WERI-Rb-1 (cell line): ENCODE measurements around the gene TIE1.

Experiments used
- DNase-seq: peaks from one replicate; pipeline ENCODE4 v3.0.0-alpha.2; 2020
- H3K27ac ChIP-seq: fragments of 250-450 bp; sonication (Bioruptor Pico); 2 replicates; pipeline ENCODE4 v1.5.1; 2020; ENCODE audit warnings: mild to moderate bottlenecking, moderate library complexity
- H3K27me3 ChIP-seq: fragments of 250-450 bp; sonication (Bioruptor Pico); 2 replicates; pipeline ENCODE4 v1.5.1; 2021; ENCODE audit warnings: mild to moderate bottlenecking, low read depth, moderate library complexity; ENCODE audit not compliant: insufficient read depth, severe bottlenecking
- H3K36me3 ChIP-seq: fragments of 250-450 bp; sonication (Bioruptor Pico); 2 replicates; pipeline ENCODE4 v1.5.1; 2020; ENCODE audit warnings: mild to moderate bottlenecking, moderate library complexity
- H3K4me3 ChIP-seq: 2 replicates; pipeline ENCODE4 v1.5.1; 2011; ENCODE audit warnings: low read depth, mild to moderate bottlenecking, control low read depth, low read length
- H3K9me3 ChIP-seq: fragments of 250-450 bp; sonication (Bioruptor Pico); 2 replicates; pipeline ENCODE4 v1.5.1; 2021; ENCODE audit warnings: mild to moderate bottlenecking, moderate library complexity; ENCODE audit not compliant: severe bottlenecking
- TF ChIP-seq, protein P1 (sequence below): IDR thresholded peaks from 2 replicates; pipeline ENCODE4 v1.5.1; 2011; ENCODE audit warnings: low read depth, mild to moderate bottlenecking, control low read depth, inconsistent platforms, low read length

TIE1 gene

DNA sequence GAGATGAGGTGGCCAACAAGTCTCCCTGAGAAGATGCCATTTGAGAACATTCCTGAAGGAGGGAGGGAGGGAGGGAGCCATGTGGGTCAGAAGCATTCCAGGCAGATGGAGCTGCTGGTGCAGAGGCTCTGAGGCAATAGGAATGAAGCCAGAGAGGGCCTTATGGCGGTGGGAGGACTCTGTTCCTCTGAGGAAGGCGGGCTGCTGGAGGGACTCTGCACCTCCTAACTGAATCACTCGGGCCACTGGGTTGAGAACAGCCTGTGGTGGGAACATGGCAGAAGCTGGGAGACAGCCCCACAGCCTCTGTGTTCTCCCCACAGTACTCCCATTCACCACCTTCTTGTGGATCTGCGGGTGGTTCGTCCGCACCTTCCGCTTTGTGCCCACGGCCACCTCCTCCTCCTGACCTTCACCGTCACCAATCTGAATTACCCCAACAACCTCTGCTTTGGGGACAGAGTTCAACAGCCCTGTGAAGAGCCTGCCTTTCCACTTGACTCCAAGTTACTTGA lies 33.4 kb upstream of the TIE1 start:
- DNase-seq = no peak
- Histone ChIP-seq H3K4me3 (no peak overlapping the region), H3K36me3 (no peaks in the 10 kb centered on the region), H3K27ac (no peak overlapping the region), H3K9me3 (peaks cover 12% of the 10 kb centered on the region), H3K27me3 (no peaks in the 10 kb centered on the region)
- TF ChIP-seq, protein P1, sequence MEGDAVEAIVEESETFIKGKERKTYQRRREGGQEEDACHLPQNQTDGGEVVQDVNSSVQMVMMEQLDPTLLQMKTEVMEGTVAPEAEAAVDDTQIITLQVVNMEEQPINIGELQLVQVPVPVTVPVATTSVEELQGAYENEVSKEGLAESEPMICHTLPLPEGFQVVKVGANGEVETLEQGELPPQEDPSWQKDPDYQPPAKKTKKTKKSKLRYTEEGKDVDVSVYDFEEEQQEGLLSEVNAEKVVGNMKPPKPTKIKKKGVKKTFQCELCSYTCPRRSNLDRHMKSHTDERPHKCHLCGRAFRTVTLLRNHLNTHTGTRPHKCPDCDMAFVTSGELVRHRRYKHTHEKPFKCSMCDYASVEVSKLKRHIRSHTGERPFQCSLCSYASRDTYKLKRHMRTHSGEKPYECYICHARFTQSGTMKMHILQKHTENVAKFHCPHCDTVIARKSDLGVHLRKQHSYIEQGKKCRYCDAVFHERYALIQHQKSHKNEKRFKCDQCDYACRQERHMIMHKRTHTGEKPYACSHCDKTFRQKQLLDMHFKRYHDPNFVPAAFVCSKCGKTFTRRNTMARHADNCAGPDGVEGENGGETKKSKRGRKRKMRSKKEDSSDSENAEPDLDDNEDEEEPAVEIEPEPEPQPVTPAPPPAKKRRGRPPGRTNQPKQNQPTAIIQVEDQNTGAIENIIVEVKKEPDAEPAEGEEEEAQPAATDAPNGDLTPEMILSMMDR = no peak

DNA sequence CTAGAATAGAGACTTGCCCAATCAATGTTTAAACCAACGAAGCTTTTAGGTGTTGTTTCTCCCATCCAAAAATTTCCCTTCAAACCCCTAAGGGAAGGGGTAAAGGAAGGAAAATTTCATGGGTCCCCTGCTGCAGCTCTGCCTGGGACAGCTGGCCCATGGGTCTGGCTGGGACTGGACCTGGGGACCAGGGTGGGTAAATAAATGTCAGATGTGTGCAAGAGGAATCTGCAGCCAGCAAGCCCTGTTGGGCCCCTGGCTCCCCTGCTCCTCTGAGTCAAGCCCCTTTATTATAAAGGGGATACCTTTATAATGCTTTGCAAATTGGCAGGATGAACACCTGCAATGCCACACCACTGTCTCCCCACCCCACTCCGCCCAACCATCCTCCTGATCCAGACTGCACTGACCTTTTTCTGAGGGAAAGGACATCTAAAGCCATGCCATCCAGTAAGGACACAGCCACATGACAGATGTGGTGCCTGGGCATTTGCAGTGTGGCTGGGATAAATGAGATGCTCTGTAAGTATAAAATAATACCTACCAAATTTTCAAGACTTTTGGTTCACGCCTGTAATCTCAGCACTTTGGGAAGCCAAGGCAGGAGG lies 32.9 kb upstream of the TIE1 start:
- no peaks in the 10 kb centered on the region for H3K36me3 ChIP-seq
- TF ChIP-seq, protein P1 = no peak
- H3K4me3 ChIP-seq = no peak overlapping the region
- no peaks in the 10 kb centered on the region for H3K27me3 ChIP-seq
- no peak for DNase-seq
- peaks cover 8% of the 10 kb centered on the region for H3K9me3 ChIP-seq
- H3K27ac ChIP-seq = no peak overlapping the region

DNA sequence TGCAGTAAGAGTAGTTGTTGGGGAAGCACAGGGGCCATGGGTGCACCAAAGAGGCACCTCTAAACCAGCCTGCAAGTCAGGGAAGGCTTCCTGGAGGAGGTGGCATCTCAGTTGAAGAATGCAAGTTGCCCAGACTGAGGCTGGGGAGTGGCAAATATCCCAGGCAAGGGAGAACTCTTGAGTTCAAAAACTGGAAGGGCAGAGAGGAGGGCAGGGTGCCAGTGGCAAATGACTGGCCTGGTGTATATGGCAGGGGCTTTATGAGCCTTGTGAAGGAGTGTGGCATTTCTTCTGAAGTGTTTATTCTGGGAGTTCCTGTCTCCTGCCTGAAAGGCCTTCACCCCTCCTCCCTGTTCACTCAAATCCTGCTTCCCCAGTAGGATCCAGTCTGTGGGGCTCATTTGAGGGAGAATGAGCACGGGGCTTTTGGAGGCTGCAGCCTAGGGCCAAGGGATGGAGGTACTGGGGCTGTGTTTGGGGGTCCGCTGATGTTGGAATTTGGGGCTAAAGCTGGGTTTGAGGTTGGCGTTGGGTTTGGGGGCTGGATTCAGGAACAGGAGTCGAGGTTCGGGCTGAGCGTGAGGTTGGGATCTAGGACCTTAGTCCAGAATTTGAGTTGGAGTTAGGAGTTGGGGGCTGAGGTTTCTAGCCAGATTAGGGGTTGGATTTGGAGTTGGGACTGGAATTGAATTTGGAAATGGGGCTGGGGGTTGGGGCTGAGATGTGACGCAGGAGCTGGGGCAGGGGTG lies 31.0 kb upstream of the TIE1 start, which contains the start of gene TMEM125:
Gene TMEM125, plus strand, starts transcription at position 357 of the 749 bp plus-strand sequence. CDS start 2,740 bp downstream, outside the sequence.
- no peaks in the 10 kb centered on the region for H3K36me3 ChIP-seq
- no peaks in the 10 kb centered on the region for H3K27me3 ChIP-seq
- no peak within 1 kb of the TSS for H3K4me3 ChIP-seq
- no peaks in the 10 kb centered on the region for H3K9me3 ChIP-seq
- TF ChIP-seq, protein P1 = no peak
- H3K27ac ChIP-seq = no peak within 1 kb of the TSS
- DNase-seq = no peak

DNA sequence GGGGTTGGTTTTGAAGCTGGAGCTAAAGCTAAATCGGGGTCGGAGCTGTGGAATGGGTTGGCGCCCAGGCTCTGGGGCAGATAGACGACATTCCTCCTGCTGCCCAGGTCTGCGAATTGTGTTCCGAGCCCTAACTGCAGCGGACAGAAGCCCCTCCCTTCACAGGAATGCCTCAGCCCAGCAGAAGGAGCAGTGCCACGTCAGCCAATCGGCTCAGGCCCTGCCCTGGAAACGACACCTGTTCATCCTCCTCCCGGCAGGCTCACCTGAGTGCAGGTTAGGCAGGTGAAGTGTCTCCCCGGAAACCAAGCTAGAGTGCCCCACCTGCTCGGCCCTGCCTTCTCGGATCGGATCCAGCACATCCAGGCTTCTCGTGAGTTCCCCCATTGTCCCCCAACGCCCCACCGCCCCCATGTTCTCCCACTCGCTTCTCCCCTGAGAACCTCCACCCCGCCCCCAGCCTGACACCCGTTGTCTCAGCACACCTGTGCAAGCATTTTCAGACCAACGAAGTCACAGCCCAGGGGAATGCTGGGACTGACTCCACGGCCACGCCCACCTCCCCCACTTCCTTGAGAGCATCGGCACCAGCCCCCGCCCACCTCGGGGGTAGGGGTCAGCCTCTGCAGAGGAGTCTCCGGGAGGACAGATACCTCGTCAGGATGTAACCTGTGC lies 30.2 kb upstream of the TIE1 start:
- H3K27ac ChIP-seq = no peak overlapping the region
- no peaks in the 10 kb centered on the region for H3K9me3 ChIP-seq
- TF ChIP-seq, protein P1 = no peak
- H3K27me3 ChIP-seq = no peaks in the 10 kb centered on the region
- H3K4me3 ChIP-seq = no peak overlapping the region
- no peak for DNase-seq
- H3K36me3 ChIP-seq = no peaks in the 10 kb centered on the region

DNA sequence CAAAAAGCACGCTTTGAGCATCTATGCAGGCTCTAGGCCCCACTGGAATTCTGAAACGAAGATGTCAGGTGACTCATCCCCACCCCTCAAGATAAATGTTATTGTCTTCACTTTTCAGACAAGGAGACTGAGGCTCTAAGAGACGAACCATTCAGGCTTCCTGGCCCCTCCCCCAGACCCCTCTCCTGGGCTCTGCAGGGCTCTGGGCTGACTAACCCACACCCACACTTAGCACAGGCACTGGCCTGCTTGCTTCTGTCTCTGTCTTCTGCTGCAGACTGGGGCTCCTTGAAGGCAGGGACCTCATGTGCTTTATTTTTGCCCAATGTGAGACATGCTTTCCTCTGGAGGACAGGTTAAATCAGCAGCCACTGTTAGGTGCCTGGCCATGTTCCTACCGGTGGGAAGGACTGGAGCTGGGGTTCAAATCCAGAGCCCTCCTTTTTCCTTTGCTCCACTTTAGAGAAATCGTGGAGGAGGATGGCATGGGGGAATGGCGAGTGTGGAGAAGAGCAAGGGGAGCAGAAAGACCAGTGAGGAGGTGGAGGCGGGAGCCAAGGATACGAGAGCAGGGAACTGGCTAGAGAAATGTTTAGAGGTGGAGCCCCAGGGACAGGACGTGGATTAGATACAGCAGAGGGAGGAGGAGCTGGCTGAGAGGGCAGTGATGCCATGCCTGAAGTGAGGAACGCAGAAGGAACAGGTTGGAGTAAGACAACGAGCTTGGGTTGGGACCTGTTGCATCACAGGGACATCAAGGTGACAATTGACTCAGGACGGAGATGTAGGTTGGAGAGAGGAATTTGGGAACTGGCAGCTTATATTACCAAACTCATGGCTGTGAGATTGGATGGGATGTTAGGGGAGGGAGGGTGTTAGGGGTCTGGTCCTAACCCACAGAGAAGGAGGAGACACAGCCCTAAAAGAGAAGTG lies 29.3 kb upstream of the TIE1 start:
- DNase-seq = no peak
- Histone ChIP-seq H3K27me3 (no peaks in the 10 kb centered on the region), H3K4me3 (no peak overlapping the region), H3K9me3 (no peaks in the 10 kb centered on the region), H3K27ac (no peak overlapping the region), H3K36me3 (no peaks in the 10 kb centered on the region)
- TF ChIP-seq, protein P1 = no peak
